ENCODE data around the gene LRRC8C. TPM values are rescaled to one million over a fixed set of nuclear protein-coding genes. Genes with fewer than 3 reads are reported as not detected.

LRRC8C gene
- total and polyA plus RNA-seq, 2 of the 8 experiments (the other 6 are each of a cell fraction or from before 2014, with no cell fraction given): 1.1 to 2.1 TPM

- no peak overlapping the region for H2AFZ ChIP-seq (ENCODE audit: low read length)
- H4K91ac ChIP-seq (replicated peaks; ENCODE audit: insufficient read length, low read length): no peak overlapping the region
- no peak for TF ChIP-seq NANOG (IDR thresholded peaks at IDR 0.05; ENCODE audit: insufficient read depth, low read depth, low read length, poor library complexity, severe bottlenecking)
- TF ChIP-seq NRF1 (IDR thresholded peaks at IDR 0.05; ENCODE audit: low read depth, low read length): no peak
- TF ChIP-seq CEBPB (IDR thresholded peaks at IDR 0.05; ENCODE audit: low read depth, low read length): no peak
- TF ChIP-seq GABPA (IDR thresholded peaks at IDR 0.05; ENCODE audit: borderline replicate concordance, insufficient read depth, low read length): no peak
- TF ChIP-seq EP300 (IDR thresholded peaks at IDR 0.05; ENCODE audit: borderline replicate concordance in 1 of 2, low read depth in 2 of 2, low read length in 2 of 2): no peak
- TF ChIP-seq SIN3A (conservative IDR thresholded peaks at IDR 0.05 in 1 of 2, IDR thresholded peaks at IDR 0.05 in 1 of 2; ENCODE audit: low read depth in 1 of 2, low read length in 2 of 2): no peak
- TF ChIP-seq CREB1 (IDR thresholded peaks at IDR 0.05): no peak
- no peak for TF ChIP-seq FOSL1 (IDR thresholded peaks at IDR 0.05; ENCODE audit: insufficient read depth, low read depth, low read length)
- TF ChIP-seq KDM4A (IDR thresholded peaks at IDR 0.05; ENCODE audit: low read depth, low read length, severe bottlenecking): no peak
- TF ChIP-seq BCL11A (IDR thresholded peaks at IDR 0.05; ENCODE audit: low read depth in 2 of 2, low read length in 2 of 2): no peak
- TF ChIP-seq SIRT6 (IDR thresholded peaks at IDR 0.05; ENCODE audit: low read length): no peak
- no peak for TF ChIP-seq CHD2 (IDR thresholded peaks at IDR 0.05; ENCODE audit: low read length)
- TF ChIP-seq BRCA1 (IDR thresholded peaks at IDR 0.05; ENCODE audit: low read depth, low read length): no peak
- no peak for TF ChIP-seq SP2 (IDR thresholded peaks at IDR 0.05; ENCODE audit: low read length)
- H2AK5ac ChIP-seq (ENCODE audit: low read depth, low read length): no peak overlapping the region
- H3K18ac ChIP-seq (ENCODE audit: extremely low read depth, low read length): no peak overlapping the region
- H3K56ac ChIP-seq (replicated peaks; ENCODE audit: insufficient read length, low read depth, low read length): no peak overlapping the region
- no peak overlapping the region for H4K5ac ChIP-seq (ENCODE audit: insufficient read length, low read depth, low read length)
- H3K14ac ChIP-seq (ENCODE audit: insufficient read length): no peak overlapping the region
- no peaks in the 10 kb centered on the region for H3K79me1 ChIP-seq (ENCODE audit: low read depth, low read length)
- H3K79me2 ChIP-seq (ENCODE audit: control insufficient read depth in 1 of 2, insufficient read depth in 2 of 2, low read length in 2 of 2): no peaks in the 10 kb centered on the region
- H3K36me3 ChIP-seq (ENCODE audit: control insufficient read depth in 2 of 4, insufficient read depth in 4 of 4, low read length in 3 of 4): no peaks in the 10 kb centered on the region
- H3K4me1 ChIP-seq (replicated peaks in 1 of 4; ENCODE audit: control insufficient read depth in 3 of 4, insufficient read depth in 4 of 4, low read length in 3 of 4): peaks cover 0 to 10% (median 4%) of the 10 kb centered on the region in 4 experiments; a peak in 5 of 7 replicates
- no peak overlapping the region for H3K9ac ChIP-seq (replicated peaks in 1 of 4; ENCODE audit: extremely low read depth in 1 of 4, low read depth in 3 of 4, low read length in 3 of 4)
- DNase-seq (ENCODE audit: low read depth in 1 of 2, low spot score in 2 of 2): no peak
- no peak overlapping the region for H3K4ac ChIP-seq (replicated peaks; ENCODE audit: insufficient read length, low read depth, low read length)
- CTCF ChIA-PET (ENCODE audit: partially characterized antibody): interaction anchor here (1.3 to 9.7 kb wide), 7 partner anchors 10 to 140 kb away, joined by 3 to 101 read pairs (median 6); no protein-coding TSS in a partner anchor
- H3K23me2 ChIP-seq (ENCODE audit: low read depth, low read length): peaks cover 17% of the 10 kb centered on the region
- no peak overlapping the region for H2BK12ac ChIP-seq (ENCODE audit: low read depth, low read length)
- POLR2A ChIA-PET (ENCODE audit: partially characterized antibody): no interaction called here
- H3K9me3 ChIP-seq (ENCODE audit: insufficient read depth in 2 of 2, low read depth in 1 of 2, low read length in 1 of 2): no peaks in the 10 kb centered on the region
- H2BK15ac ChIP-seq (ENCODE audit: low read length): no peak overlapping the region
- no peak overlapping the region for H3K23ac ChIP-seq (ENCODE audit: insufficient read length)
- no peak overlapping the region for H2BK5ac ChIP-seq (ENCODE audit: low read depth, low read length)
- peaks cover 0 to 14% (median 10%) of the 10 kb centered on the region in 4 experiments; a peak in 6 of 7 replicates for H3K27me3 ChIP-seq (replicated peaks in 1 of 4; ENCODE audit: control insufficient read depth in 3 of 4, extremely low read depth in 1 of 4, insufficient read depth in 3 of 4, low read length in 3 of 4)
- H4K8ac ChIP-seq (ENCODE audit: extremely low read depth, insufficient read depth, low read length): no peak overlapping the region
- FAIRE-seq: no peak
- no peak overlapping the region for H2BK120ac ChIP-seq (replicated peaks; ENCODE audit: low read depth, low read length)
- 81% methylated on average over 2 of the region's 2 CpGs; no CpG with 5 or more reads in 1 of the 2 experiments for WGBS, 2 experiments (ENCODE audit: extremely low coverage in 1 of 2, insufficient coverage in 1 of 2, insufficient read length in 1 of 2, insufficient replicate concordance in 2 of 2, low coverage in 1 of 2, low lambda C conversion rate in 2 of 2, missing lambda C conversion rate in 1 of 2)
- H4K20me1 ChIP-seq (replicated peaks in 1 of 2; ENCODE audit: control insufficient read depth in 1 of 2, insufficient read depth in 2 of 2, low read length in 2 of 2): no peaks in the 10 kb centered on the region
- H3K4me3 ChIP-seq (ENCODE audit: extremely low read depth in 1 of 4, insufficient read depth in 2 of 4, low read depth in 3 of 4, low read length in 4 of 4): no peak overlapping the region
- no peak overlapping the region for H3K4me2 ChIP-seq (ENCODE audit: insufficient read depth in 1 of 2, low read depth in 2 of 2, low read length in 2 of 2)
- no peak overlapping the region for H3K27ac ChIP-seq (ENCODE audit: low read depth, low read length)
- no peak overlapping the region for H2BK20ac ChIP-seq (ENCODE audit: low read length)
Observed at GRCh38 chr1:89629146-89629545, 3.8 kb upstream of the LRRC8C start.

All from H1 (cell line).